SHP77 treated with DMSO at 0.1 percent for 48 hours (cell line): Measurements from ENCODE around the gene TLCD1.
"Not testable (repeated sequence)": the region's sequence is repeated elsewhere in the genome, so short reads cannot be mapped to it uniquely, and the experiment has no call there.

Experiments used
- DNase-seq: peaks from one replicate; lab custom pipeline; 2025; lab: John Stamatoyannopoulos, UW

Gene TLCD1

GRCh38 chr17:28728364-28729200 is 2.5 kb upstream of the TLCD1 start, which contains the start of gene NEK8:
Gene NEK8, plus strand, starts transcription at chr17:28728788. Its CDS starts 26 bp downstream, at chr17:28728814.
- DNase-seq = peak; percentile 75

DNA sequence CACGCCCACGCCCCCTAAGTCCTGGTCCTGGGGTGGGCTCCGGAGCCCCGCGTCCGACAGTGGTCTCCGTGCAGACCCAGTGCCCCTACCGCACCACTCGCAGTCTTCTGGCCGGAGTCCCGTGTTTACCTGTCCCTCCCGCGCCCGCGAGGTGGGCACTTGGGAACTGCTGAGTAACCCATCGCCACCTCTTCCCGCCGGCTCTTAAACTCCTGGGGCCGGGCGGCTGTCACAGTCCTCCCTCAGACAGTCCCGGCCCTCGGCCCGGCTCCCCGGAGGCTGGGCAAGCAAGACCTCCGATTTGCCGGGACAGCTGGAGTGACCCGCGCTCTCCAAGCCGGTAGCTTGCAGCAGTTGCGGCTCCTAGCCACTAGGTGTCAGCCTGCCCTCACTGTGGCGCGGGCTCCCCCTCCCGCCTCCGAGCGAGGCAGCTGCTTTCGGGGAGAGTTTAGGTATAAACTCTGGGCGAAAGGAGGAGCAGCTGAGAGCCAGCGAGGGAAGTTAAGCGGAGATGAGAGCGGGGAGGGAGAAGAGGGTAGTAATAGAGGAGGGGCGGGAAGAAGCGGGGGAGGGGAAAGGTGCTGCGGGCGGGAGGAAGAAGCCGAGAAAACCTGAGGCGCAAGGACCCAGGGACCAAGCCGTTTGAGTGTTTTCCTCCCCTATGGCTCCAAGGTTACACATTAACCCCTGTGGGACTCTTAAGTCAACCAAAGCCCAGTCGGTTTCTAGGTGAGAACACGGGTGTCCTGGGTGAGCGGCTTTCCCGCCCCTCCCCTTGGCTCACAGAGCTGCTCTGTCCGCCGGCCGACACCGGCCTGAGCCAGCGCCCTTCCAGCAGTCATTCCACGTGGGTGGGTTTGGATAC is 826 bp upstream of the TLCD1 start:
- DNase-seq = peak; percentile 81

DNA sequence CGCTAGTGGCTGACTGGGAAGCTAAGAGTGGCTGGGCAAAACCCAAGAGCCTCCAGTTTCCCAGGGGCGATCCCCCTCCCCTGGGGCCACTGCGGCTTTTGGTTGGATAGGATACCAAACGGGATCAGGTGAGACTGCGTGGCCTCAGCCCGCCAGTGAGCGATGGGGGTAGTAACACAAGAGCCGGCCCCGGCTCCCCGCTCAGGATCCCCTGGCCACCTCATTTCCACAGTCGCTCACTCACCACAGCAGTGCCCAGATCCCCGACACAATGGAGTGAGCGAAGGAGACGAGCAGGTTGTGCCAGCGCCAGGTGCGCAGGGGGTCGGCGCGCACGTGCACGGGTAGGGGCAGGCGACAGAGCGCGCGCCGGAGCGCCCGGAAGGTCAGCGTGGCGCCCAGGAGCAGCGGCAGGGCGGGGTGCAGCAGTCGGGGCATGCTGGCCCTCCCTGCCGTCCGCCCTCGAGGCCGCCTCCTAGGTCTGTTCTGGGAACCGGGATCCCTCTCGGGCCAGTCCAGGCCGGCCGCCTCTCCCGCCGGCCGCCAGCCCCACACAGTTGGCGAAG is 290 bp downstream of the TLCD1 start:
- DNase-seq = peak; percentile 93

- peak; percentile 47 for DNase-seq
Observed at GRCh38 chr17:28725166-28725659, 820 bp downstream of the TLCD1 start.

DNA sequence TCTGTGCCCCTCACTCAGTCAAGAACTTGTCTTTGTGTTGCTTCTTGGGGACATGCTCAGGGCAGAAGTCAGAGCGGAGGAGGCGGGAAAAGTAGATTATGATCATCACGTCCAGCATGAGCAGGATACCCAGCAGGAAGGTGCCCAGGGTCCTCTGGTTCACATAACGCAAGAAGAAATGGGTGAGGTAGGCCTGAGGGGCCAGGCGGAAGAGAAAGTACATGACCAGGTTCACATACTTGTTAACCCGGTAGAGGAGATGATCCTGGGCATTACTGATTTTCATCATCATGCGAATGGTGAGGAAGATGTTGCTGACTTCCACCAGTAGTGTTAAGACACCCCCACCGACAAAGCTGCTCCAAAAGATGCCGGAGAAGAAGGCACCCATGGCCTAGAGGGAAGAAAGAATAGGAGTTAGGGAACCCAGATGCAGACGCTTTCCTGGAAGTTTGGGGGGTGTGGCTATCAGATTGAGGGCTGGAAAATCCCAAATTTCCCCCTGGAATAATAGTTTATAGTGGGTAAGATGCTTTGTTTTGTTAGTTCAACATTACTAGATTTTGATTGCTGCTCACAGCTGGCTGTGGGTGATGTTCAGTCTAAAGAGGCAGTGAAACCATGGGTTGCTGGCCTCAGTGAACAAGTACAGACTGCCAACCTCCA is 1.4 kb downstream of the TLCD1 start:
- DNase-seq = no peak

DNA sequence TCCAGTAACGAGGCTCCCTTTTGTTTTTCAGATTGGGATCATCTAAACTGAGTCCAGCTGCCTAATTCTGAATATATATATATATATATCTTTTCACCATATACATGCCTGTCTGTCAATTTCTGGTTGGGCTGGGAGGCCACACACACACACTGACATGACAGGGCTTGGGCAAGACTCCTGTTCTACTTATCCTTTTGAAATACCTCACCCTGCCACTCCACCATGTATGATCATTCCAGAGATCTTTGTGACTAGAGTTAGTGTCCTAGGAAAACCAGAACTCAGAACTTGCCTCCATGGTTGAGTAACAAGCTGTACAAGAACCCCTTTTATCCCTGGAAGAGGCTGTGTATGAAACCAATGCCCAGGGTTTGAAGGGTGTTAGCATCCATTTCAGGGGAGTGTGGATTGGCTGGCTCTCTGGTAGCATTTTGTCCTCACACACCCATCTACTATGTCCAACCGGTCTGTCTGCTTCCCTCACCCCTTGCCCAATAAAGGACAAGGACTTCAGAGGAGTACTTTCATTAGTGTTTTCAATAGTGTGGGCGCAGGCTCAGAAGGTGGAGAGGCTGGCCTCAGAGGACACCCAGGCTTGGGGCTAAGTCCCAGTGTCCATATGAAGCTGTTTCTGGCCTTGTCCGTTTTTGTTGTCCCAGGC is 2.1 kb downstream of the TLCD1 start:
- not testable (repeated sequence) for DNase-seq

GRCh38 chr17:28723159-28723835 is 2.7 kb downstream of the TLCD1 start:
- no peak for DNase-seq

DNA sequence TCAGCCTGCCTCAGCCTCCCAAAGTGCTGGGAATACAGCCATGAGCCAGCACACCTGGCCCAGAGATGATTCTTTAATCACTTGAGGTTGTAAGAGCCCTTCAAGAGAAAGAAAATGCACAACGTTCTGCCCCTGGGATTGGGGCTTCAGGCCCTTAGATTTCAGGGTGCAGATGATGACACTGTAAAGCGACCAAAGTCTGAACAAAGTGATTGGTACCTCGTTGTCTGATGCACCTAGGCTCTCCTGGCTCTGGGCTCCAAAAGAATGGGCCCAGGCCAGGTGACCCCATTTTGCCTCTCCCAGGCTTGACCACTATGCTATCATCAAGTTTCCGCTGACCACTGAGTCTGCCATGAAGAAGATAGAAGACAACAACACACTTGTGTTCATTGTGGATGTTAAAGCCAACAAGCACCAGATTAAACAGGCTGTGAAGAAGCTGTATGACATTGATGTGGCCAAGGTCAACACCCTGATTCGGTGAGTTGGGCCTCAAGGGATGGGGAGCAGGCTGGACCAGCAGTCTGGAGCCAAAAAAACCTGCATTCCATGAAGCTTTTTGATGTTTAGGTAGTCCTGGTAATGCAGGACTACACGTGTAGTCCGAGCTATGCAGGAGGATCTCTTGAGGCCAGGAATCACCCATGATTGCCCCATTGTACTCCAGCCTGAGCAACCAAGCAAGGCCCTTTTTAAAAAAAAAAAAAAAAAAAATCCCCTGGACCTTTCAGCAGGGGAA is 3.4 kb downstream of the TLCD1 start:
- DNase-seq = no peak

DNA sequence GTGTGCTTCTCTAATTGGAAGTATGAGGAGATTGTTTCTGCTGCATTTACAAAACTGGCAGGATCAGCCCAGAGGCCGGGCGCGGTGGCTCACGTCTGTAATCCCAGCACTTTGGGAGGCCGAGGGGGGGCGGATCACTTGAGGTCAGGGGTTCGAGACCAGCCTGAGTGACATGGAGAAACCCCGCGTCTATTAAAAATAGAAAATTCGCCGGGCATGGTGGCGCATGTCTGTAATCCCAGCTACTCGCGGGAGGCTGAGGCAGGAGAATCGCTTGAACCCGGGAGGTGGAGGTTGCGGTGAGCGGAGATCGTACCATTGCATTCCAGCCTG is 5.1 kb downstream of the TLCD1 start:
- DNase-seq = not testable (repeated sequence)

DNA sequence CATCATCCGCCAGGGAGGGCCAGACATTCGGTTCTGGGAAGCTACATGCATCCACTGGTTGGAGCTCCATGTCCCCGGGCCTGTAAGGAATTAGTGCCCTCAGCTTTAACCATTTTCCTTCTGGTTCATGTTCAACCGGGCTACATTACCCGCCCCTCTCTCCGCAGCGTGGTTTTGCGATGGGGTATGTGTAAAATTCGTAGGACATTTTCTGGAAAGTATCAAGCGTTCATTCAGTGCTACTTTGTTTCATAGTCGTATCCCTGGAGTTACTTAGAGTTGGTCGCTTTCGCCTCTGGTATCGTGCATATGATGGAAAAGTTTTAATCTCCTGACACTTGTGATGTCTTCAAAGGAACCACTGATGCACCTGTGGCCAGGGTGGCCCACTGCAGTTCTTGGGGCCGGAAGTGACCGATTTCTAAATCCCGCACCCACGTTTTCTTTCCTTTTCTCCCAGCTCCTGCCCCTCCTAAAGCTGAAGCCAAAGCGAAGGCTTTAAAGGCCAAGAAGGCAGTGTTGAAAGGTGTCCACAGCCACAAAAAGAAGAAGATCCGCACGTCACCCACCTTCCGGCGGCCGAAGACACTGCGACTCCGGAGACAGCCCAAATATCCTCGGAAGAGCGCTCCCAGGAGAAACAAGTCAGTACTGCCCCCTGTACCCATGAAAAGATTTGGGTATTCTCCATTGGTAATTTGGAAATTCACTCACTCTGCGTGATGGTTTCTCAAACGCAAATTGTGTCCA is 5.6 kb downstream of the TLCD1 start:
- no peak for DNase-seq

GRCh38 chr17:28719021-28719433 is 7.0 kb downstream of the TLCD1 start:
- no peak for DNase-seq

DNA sequence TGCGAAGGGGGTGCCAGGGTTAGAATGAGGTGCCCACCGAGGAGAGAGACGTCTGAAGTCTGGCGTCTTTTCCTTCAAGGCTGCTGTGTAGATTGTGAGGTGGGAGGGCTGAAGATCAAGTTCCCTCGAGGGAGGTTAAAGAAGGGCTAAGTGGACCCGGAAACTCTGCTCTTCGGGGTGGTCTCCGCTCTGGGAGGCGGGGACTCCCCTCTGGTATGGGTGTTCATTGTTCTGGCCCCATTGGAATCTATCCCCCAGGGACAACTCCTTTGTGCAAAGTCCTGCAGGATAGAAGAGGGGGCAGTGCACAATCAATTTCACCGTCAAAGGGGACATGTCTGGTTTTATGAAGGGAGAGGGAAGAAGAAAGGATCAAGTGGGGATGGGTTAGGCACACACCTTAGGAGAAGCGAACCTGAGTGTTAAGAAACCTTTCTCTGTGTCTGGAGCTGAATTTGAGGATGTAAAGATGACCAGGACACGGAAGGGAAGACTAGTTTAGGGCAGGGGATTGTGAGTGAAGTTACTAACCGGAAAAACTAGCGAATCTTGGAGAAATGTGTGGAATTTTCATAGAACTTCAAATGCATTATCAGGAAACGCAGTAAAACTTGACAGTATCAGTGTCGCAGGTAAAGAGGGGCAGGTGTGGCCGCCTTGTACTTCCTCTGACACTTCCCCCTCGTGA is 7.6 kb downstream of the TLCD1 start:
- no peak for DNase-seq

- DNase-seq = no peak
Observed at GRCh38 chr17:28717578-28718332, 8.3 kb downstream of the TLCD1 start, which contains the start of gene RAB34. Gene RAB34, minus strand, starts transcription at chr17:28717868. Its CDS starts 602 bp downstream, at chr17:28717266.

GRCh38 chr17:28716740-28717577 is 9.1 kb downstream of the TLCD1 start:
- no peak for DNase-seq

DNA sequence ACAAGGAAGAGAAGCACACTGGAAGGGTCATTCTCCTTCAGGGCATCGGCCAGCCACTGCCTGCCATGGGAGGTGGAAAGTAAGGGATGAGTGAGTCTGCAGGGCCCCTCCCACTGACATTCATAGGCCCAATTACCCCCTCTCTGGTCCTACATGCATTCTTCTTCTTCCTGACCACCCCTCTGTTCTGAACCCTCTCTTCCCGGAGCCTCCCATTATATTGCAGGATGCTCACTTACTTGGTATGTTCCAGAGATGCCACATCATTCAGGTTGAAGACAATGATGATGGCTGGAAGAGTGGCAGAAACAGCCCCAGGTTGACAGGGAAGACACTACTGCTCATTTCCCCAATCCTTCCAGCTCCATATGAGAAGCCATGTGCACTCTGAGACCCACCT is 10.8 kb downstream of the TLCD1 start:
- no peak for DNase-seq

- no peak for DNase-seq
Observed at GRCh38 chr17:28714281-28714680, 11.8 kb downstream of the TLCD1 start.
